ENCODE measurements around the gene HOMER2.

DNA sequence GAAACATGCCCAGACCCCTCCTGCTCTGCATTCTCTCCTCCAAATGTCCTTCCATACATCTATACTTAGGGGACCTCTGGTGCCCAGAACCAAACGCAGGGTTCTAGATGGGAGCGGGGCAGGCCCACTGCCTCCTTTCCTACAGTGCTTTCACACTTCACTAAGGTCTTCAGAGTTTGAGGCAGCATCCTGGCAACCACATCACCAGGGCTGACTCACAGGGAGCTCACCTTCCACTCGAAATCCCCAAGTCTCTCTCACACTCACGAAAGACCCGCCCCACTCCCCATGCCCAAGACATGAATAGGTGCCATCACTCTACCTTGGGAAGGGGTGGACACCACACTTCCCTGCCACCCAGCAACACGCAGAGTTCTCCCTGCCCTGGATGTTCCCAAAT lies 18.9 kb downstream of the HOMER2 start:
- TF ChIP-seq, protein P1, sequence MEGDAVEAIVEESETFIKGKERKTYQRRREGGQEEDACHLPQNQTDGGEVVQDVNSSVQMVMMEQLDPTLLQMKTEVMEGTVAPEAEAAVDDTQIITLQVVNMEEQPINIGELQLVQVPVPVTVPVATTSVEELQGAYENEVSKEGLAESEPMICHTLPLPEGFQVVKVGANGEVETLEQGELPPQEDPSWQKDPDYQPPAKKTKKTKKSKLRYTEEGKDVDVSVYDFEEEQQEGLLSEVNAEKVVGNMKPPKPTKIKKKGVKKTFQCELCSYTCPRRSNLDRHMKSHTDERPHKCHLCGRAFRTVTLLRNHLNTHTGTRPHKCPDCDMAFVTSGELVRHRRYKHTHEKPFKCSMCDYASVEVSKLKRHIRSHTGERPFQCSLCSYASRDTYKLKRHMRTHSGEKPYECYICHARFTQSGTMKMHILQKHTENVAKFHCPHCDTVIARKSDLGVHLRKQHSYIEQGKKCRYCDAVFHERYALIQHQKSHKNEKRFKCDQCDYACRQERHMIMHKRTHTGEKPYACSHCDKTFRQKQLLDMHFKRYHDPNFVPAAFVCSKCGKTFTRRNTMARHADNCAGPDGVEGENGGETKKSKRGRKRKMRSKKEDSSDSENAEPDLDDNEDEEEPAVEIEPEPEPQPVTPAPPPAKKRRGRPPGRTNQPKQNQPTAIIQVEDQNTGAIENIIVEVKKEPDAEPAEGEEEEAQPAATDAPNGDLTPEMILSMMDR (conservative IDR thresholded peaks at IDR 0.05 in 1 of 2, IDR thresholded peaks at IDR 0.05 in 1 of 2; ENCODE audit: low read depth in 1 of 2, low read length in 2 of 2), result no peak
- TF ChIP-seq EZH2 (IDR thresholded peaks at IDR 0.05; ENCODE audit: low read length, missing control alignments), result no peak

All from fibroblast of lung (primary cell).